Stimulated activated CD8-positive, alpha-beta memory T cell treated with anti-CD3 and anti-CD28 coated beads, Interleukin-4, amount 100 ng/mL, for 24 hours (primary cell): Measurements from ENCODE around the gene DUSP2.

ENCODE experiments used
- DNase-seq: peaks from one replicate; pipeline ENCODE4 v3.0.0-alpha.2; 2020; ENCODE audit warnings: low read depth

DUSP2 gene

GRCh38 chr2:96099861-96100798, 45.1 kb downstream of the DUSP2 start:
- no peak for DNase-seq

GRCh38 chr2:96098900-96099590, 46.2 kb downstream of the DUSP2 start:
- DNase-seq = no peak

GRCh38 chr2:96097951-96098823, 47.1 kb downstream of the DUSP2 start:
- no peak for DNase-seq

GRCh38 chr2:96097441-96097840, 47.8 kb downstream of the DUSP2 start:
- DNase-seq = no peak

GRCh38 chr2:96095116-96095636, 50.1 kb downstream of the DUSP2 start:
- DNase-seq = no peak

GRCh38 chr2:96093528-96093927, 51.7 kb downstream of the DUSP2 start:
- DNase-seq = no peak
